SU-DHL-6 (cell line): Measurements from ENCODE around the gene CMSS1.

Experiments
- EZH2phosphoT487 ChIP-seq: fragments of 200-600 bp; sonication (generic), shearing (Covaris generic); conservative IDR thresholded peaks from 2 replicates; pipeline ENCODE4 v1.6.1; 2018; ENCODE audit warnings: mild to moderate bottlenecking, antibody characterized with exemption, low read length, moderate library complexity, mixed read lengths
- TF ChIP-seq, protein P1 (sequence below): fragments of 200-600 bp; sonication (generic); IDR thresholded peaks from one replicate; pipeline ENCODE4 v1.5.1; 2017; ENCODE audit warnings: antibody characterized with exemption, mild to moderate bottlenecking, low read length, moderate library complexity; ENCODE audit not compliant: insufficient read depth, poor library complexity, severe bottlenecking

DNA sequence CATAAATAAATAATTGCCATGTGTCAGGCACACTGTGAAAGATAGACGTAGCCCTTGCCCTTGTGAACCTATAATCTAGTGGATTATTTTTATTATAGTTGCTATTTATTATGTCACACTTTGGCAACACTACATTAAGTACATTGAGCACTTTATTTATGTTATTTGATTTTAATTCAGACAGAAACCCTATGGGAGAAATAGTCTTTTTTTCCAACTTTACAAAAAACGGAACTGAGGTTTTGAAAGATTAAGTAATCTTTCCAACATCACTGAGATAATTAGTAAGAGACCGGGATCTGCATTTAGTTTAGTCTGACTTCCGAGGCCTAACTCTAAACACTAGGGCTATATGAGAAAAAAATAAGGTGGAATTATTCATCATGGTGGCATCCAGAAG lies 299.4 kb downstream of the CMSS1 start:
- TF ChIP-seq, protein P1, sequence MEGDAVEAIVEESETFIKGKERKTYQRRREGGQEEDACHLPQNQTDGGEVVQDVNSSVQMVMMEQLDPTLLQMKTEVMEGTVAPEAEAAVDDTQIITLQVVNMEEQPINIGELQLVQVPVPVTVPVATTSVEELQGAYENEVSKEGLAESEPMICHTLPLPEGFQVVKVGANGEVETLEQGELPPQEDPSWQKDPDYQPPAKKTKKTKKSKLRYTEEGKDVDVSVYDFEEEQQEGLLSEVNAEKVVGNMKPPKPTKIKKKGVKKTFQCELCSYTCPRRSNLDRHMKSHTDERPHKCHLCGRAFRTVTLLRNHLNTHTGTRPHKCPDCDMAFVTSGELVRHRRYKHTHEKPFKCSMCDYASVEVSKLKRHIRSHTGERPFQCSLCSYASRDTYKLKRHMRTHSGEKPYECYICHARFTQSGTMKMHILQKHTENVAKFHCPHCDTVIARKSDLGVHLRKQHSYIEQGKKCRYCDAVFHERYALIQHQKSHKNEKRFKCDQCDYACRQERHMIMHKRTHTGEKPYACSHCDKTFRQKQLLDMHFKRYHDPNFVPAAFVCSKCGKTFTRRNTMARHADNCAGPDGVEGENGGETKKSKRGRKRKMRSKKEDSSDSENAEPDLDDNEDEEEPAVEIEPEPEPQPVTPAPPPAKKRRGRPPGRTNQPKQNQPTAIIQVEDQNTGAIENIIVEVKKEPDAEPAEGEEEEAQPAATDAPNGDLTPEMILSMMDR, result no peak
- TF ChIP-seq EZH2phosphoT487, result no peak
